ENCODE results near the gene SLC7A6. TPM values are rescaled to one million over a fixed set of nuclear protein-coding genes. Genes with fewer than 3 reads are reported as not detected.
"Not testable (repeated sequence)": the region's sequence is repeated elsewhere in the genome, so short reads cannot be mapped to it uniquely, and the experiment has no call there.

Gene SLC7A6
- total RNA-seq, 1 experiment from 2014 or later: 26.6 TPM

- no peak for DNase-seq (ENCODE audit: low read depth)
Observed at GRCh38 chr16:68281368-68282063, 17.2 kb downstream of the SLC7A6 start.

DNA sequence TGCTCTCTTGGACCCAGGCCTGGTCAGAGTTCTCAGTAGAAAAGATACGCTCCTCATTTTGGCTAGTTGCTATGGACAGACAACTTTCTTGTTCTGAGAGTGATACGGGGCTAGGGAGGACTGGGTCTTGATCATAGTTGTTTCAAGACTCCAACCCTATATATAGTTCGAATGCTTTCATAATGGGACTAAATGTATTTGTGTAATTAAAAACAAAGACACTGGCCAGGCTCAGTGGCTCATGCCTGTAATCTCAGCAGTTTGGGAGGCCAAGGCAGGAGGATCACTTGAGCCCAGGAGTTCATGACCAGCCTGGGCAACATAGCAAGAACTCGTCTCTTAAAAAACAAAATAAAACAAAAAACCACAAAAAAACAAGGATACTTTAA is 17.7 kb downstream of the SLC7A6 start:
- DNase-seq (ENCODE audit: low read depth): no peak

DNA sequence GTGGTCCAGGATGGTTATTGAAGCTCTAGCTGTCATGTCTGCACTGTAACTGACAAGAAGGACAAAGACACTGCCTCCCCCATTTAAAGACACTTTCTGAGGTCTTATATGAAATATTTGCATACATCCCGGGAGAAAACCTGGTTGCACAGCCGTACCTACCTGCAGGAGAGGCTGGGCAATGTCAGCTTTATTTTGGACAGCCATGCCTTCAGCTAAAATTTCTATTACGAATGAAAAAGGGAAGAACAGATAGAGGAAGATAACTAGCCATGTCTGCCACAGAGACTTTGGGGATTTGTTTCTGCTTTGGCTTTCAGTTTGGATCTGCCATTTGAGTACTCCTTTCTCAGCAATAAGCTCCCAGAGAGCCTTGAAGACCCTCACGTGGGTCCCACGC is 19.0 kb downstream of the SLC7A6 start:
- DNase-seq (ENCODE audit: low read depth): no peak

GRCh38 chr16:68283801-68284598 is 19.7 kb downstream of the SLC7A6 start:
- DNase-seq (ENCODE audit: low read depth): no peak

- no peak for DNase-seq (ENCODE audit: low read depth)
Observed at GRCh38 chr16:68284847-68285246, 20.5 kb downstream of the SLC7A6 start.

DNA sequence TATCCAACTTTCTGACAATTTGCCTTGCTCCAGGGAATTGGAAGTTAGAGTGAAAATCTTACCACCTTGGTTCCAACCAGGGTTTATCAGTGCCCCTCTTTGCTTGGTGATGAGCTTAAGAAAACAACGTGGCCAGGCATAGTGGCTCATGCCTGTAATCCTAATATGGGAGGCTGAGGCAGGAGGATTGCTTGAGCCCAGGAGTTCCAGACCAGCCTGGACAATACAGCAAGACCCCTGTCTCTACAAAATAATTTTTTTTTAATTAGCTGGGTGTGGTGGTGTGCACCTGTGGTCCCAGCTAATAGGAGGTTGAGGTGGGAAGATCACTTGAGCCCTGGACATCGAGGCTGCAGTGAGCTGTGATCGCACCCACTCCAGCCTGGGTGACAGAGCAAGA is 21.4 kb downstream of the SLC7A6 start:
- DNase-seq (ENCODE audit: low read depth): no peak

DNA sequence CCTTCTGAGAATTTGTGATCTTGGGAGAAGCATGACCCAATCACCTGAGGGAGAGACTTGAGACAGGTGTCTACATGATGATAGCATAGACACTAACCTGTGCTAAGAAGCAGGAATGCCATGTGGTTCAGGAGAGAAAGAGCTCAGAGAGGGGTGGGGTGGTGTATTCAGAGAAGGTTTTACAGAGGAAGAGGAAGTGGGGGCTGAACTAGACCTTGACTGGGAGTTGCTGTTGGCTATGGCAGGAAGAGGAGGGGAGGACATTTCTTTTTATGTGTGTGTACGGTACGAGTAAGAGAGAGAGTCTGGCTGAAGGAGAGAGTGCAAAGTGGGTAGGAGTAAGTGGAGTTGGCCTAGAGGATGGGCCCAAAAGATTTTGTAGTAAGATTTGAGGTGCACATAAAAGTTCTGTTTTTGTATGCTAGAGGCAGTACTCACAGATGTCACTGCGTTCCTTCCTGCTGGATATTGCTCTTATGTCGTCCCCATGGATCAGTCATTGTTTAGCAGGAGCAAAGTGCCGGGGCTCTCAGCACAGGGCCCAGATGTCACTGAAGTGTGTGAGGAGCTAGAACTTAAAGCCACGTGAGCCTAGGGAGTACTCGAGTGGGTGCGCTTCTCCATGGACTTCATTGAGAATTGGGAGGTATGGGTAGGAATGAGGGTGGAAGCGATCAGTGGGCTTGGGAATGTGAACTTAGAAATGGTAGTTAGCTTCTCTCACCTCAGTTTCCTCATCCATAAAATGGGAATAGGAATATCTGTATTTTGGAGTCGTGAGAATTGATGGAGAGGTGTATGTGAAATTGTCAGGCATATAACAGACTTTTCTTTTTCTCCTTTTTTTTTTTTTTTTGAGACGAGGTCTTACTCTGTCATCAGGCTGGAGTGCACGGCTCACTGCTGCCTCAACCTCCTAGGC is 22.1 kb downstream of the SLC7A6 start:
- peak; percentile 23 for DNase-seq (ENCODE audit: low read depth)

- DNase-seq (ENCODE audit: low read depth): peak; percentile 86
Observed at GRCh38 chr16:68287276-68288251, 23.2 kb downstream of the SLC7A6 start.

DNA sequence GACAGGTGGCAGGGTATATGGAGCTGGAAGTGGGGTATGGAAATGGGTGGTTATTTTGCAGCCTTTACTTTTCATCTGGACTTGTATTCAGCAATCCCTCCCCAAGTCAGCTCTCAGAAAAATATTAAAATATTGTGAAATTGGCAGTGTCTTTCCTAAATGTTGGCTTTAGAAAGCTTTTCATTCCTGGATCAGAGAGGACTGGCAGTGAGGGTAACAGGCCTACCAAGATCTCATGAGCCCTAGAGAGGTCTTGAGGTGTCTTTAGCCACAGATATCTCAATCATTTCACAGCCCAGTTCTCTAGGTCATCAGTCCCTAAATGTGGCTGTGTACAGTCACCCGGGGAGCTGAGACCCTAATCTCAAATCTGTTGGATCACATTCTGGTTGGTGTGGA is 23.9 kb downstream of the SLC7A6 start:
- DNase-seq (ENCODE audit: low read depth): no peak

- DNase-seq (ENCODE audit: low read depth): not testable (repeated sequence)
Observed at GRCh38 chr16:68288796-68289195, 24.5 kb downstream of the SLC7A6 start.

GRCh38 chr16:68289202-68289601 is 24.9 kb downstream of the SLC7A6 start:
- no peak for DNase-seq (ENCODE audit: low read depth)

DNA sequence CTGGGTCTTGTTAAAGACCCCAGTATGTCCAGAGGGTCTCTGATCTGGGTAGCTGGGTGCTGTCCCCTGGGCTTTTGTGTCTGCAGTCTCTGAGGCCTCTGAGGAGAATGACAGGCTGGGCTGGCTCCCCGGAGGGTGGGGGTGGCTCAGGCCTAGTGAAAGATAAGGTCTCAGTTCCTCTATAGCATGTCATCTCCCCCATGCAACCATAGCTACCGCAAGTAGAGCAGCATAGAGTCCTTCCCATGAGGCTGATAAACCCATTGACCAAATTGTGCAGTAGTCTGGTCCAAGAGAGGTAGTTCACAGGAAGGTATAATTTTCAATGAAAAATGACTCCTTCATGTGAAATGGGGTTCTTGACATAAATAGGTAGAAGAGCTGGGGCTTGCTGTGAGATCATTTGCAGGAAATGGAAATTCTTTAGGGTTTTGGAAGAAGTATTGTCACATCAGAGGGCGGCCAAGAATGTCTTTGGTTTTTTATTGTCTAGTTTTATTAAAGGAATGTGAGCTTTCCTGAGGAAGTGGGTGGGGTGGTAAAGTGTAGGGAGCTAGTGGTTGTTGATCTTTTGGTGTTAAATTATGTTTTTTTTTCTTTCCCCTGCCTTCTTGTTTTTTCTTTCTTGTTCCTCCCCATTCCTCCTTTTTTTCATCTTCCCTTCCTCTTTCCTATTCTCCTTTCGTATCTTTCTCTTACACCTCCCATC is 25.4 kb downstream of the SLC7A6 start:
- DNase-seq (ENCODE audit: low read depth): no peak

DNA sequence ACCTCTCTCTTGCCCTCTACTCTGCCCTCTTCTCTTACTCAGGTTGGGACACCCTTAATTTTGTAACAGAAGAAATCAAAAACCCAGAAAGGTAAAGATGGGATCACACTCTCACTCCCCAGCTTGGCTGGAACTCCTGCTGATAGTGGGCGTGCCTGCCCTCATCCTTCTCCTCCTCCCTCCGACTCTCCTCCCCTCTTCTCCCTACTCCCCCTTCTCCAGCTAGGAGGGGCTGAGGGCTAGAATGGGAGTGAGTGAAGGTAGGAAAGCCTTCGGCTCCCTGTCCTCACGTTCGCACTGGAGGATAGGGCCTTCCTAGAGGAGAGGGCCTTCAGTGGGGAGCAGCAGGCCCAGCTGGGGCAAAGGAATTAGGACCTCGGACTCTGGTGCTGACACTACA is 26.1 kb downstream of the SLC7A6 start:
- DNase-seq (ENCODE audit: low read depth): no peak

DNA sequence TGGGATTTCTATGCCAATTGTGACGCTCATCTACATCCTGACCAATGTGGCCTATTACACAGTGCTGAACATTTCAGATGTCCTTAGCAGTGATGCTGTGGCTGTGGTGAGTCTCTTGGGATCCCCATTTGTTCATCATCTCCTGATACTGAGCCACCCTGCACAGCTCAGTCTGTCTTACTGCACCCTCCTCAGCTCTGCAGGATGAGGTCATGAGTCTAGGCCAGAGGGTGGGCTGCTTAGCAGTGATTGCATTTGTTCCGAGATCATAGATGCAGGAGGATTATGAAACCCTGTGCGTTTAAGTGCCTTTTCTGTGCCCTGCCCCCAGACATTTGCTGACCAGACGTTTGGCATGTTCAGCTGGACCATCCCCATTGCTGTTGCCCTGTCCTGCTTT is 26.9 kb downstream of the SLC7A6 start:
- DNase-seq (ENCODE audit: low read depth): no peak

- DNase-seq (ENCODE audit: low read depth): no peak
Observed at GRCh38 chr16:68292425-68292824, 28.1 kb downstream of the SLC7A6 start.

- no peak for DNase-seq (ENCODE audit: low read depth)
Observed at GRCh38 chr16:68296291-68296690, 32.0 kb downstream of the SLC7A6 start.

- DNase-seq (ENCODE audit: low read depth): no peak
Observed at GRCh38 chr16:68296693-68297092, 32.4 kb downstream of the SLC7A6 start.

- no peak for DNase-seq (ENCODE audit: low read depth)
Observed at GRCh38 chr16:68297908-68298307, 33.6 kb downstream of the SLC7A6 start.

DNA sequence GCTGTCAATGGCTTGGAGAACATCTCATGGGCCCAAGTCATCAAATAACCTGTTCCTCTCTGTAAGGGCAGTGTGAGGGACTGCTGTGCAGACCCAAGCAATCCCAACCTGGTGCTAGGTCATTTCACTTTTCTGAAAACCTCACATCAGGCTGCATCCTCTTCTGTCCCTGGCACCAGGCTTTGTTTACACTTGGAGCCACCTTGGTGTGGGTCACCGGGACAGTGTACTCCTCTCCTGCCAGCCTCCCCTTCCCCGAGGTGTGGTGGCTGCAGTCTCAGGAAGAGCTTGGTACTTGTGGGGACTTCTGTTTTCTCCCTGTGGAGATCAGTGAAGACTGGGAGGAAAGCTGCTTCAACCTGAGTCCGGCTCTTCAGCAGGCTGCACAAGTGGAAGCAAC is 34.0 kb downstream of the SLC7A6 start:
- DNase-seq (ENCODE audit: low read depth): no peak
